ENCODE results near the gene PCDHGA8. TPM values are rescaled to one million over a fixed set of nuclear protein-coding genes. Genes with fewer than 3 reads are reported as not detected.

PCDHGA8 gene
- total RNA-seq, 1 experiment from 2014 or later: 2.2 TPM

GRCh38 chr5:141419074-141419880, 26.8 kb downstream of the PCDHGA8 start:
- intact Hi-C loops (cut with micrococcal nuclease; ENCODE audit: unreplicated experiment): no loop called here
- Histone ChIP-seq H3K27me3 (replicated peaks; ENCODE audit: insufficient read depth, low read depth, low read length, poor library complexity) (no peaks in the 10 kb centered on the region), H3K36me3 (ENCODE audit: insufficient read depth, low read length, poor library complexity, severe bottlenecking) (no peaks in the 10 kb centered on the region), H3K27ac (ENCODE audit: low read depth, low read length, poor library complexity, severe bottlenecking) (no peak overlapping the region), H3K4me1 (ENCODE audit: insufficient read depth, low read length, poor library complexity, severe bottlenecking) (no peaks in the 10 kb centered on the region), H3K9me3 (ENCODE audit: low read depth, low read length, poor library complexity, severe bottlenecking) (peaks cover 87% of the 10 kb centered on the region), H3K4me3 (ENCODE audit: low read depth, low read length, poor library complexity, severe bottlenecking) (no peak overlapping the region)
- ChIA-PET POLR2A (ENCODE audit: low non-redundant PET) (no interaction called here), CTCF (interaction anchor here (3.1 kb wide), 1 partner anchor 145 kb away, joined by 15 read pairs; no protein-coding TSS in a partner anchor)
- DNase-seq (ENCODE audit: low spot score): no peak
- TF ChIP-seq EZH2 (IDR thresholded peaks at IDR 0.05; ENCODE audit: borderline replicate concordance, low read depth, low read length, poor library complexity, severe bottlenecking): no peak
- no TSS peak for BruUV-seq (replicated peaks)

GRCh38 chr5:141420855-141421488, 28.5 kb downstream of the PCDHGA8 start, which contains the start of gene PCDHGA11:
Gene PCDHGA11, plus strand, starts transcription at chr5:141421051. Its CDS starts 177 bp downstream, at chr5:141421228.
- intact Hi-C loops (cut with micrococcal nuclease; ENCODE audit: unreplicated experiment): loop anchor here (1.0 kb wide), 2 partner anchors 103 to 136 kb away; no protein-coding TSS in a partner anchor
- TSS peak; percentile 67 for BruUV-seq (replicated peaks)
- peaks cover 10% of the 10 kb centered on the region for H3K36me3 ChIP-seq (ENCODE audit: insufficient read depth, low read length, poor library complexity, severe bottlenecking)
- no peaks in the 10 kb centered on the region for H3K27me3 ChIP-seq (replicated peaks; ENCODE audit: insufficient read depth, low read depth, low read length, poor library complexity)
- CTCF ChIA-PET: interaction anchor here (0.6 to 3.1 kb wide), 10 partner anchors 9 to 146 kb away, joined by 3 to 15 read pairs (median 5); partner anchors contain the start of genes PCDHGA12 and PCDHGB3
- peak within 1 kb of the TSS; percentile 53 for H3K4me3 ChIP-seq (ENCODE audit: low read depth, low read length, poor library complexity, severe bottlenecking)
- H3K9me3 ChIP-seq (ENCODE audit: low read depth, low read length, poor library complexity, severe bottlenecking): peaks cover 95% of the 10 kb centered on the region
- POLR2A ChIA-PET (ENCODE audit: low non-redundant PET): no interaction called here
- H3K27ac ChIP-seq (ENCODE audit: low read depth, low read length, poor library complexity, severe bottlenecking): peak within 1 kb of the TSS; percentile 77
- TF ChIP-seq CTCF (conservative IDR thresholded peaks at IDR 0.05; ENCODE audit: low read depth, low read length): peak; percentile 69
- no peak for TF ChIP-seq EZH2 (IDR thresholded peaks at IDR 0.05; ENCODE audit: borderline replicate concordance, low read depth, low read length, poor library complexity, severe bottlenecking)
- no peaks in the 10 kb centered on the region for H3K4me1 ChIP-seq (ENCODE audit: insufficient read depth, low read length, poor library complexity, severe bottlenecking)
- DNase-seq (ENCODE audit: low spot score): peak; percentile 85

GRCh38 chr5:141421489-141421855, 29.0 kb downstream of the PCDHGA8 start:
- Histone ChIP-seq H3K9me3 (ENCODE audit: low read depth, low read length, poor library complexity, severe bottlenecking) (peaks cover 95% of the 10 kb centered on the region), H3K27ac (ENCODE audit: low read depth, low read length, poor library complexity, severe bottlenecking) (peak overlapping the region; percentile 77), H3K27me3 (replicated peaks; ENCODE audit: insufficient read depth, low read depth, low read length, poor library complexity) (no peaks in the 10 kb centered on the region), H3K4me1 (ENCODE audit: insufficient read depth, low read length, poor library complexity, severe bottlenecking) (no peaks in the 10 kb centered on the region), H3K36me3 (ENCODE audit: insufficient read depth, low read length, poor library complexity, severe bottlenecking) (peaks cover 14% of the 10 kb centered on the region), H3K4me3 (ENCODE audit: low read depth, low read length, poor library complexity, severe bottlenecking) (peak overlapping the region; percentile 53)
- ChIA-PET CTCF (interaction anchor here (0.6 to 3.1 kb wide), 10 partner anchors 9 to 198 kb away, joined by 3 to 15 read pairs (median 5); partner anchors contain the start of genes PCDHB14, PCDHGA12 and PCDHGB3), POLR2A (ENCODE audit: low non-redundant PET) (no interaction called here)
- TF ChIP-seq CTCF (conservative IDR thresholded peaks at IDR 0.05; ENCODE audit: low read depth, low read length) (no peak), EZH2 (IDR thresholded peaks at IDR 0.05; ENCODE audit: borderline replicate concordance, low read depth, low read length, poor library complexity, severe bottlenecking) (no peak)
- no TSS peak for BruUV-seq (replicated peaks)
- DNase-seq (ENCODE audit: low spot score): peak; percentile 45
- intact Hi-C loops (cut with micrococcal nuclease; ENCODE audit: unreplicated experiment): loop anchor here (1.0 kb wide), 1 partner anchor 136 kb away; no protein-coding TSS in a partner anchor
